IPS-18a (cell line): ENCODE results near the gene LOXHD1.

Source experiments
- H3K27ac ChIP-seq: one replicate; pipeline ENCODE4 v1.5.1; 2013; ENCODE audit warnings: low read length
- H3K27me3 ChIP-seq: one replicate; pipeline ENCODE4 v1.6.1; 2013; ENCODE audit warnings: mild to moderate bottlenecking, low read length; ENCODE audit not compliant: control insufficient read depth, insufficient read depth
- H3K36me3 ChIP-seq: one replicate; pipeline ENCODE4 v1.6.1; 2013; ENCODE audit warnings: low read depth, low read length; ENCODE audit not compliant: control insufficient read depth
- H3K4me1 ChIP-seq: one replicate; pipeline ENCODE4 v1.6.1; 2013; ENCODE audit warnings: low read depth, low read length; ENCODE audit not compliant: control insufficient read depth
- H3K4me3 ChIP-seq: one replicate; pipeline ENCODE4 v1.5.1; 2013; ENCODE audit warnings: low read length
- H3K9ac ChIP-seq: one replicate; pipeline ENCODE4 v1.6.1; 2013; ENCODE audit warnings: mild to moderate bottlenecking, low read length, moderate library complexity
- H3K9me3 ChIP-seq: one replicate; pipeline ENCODE4 v1.6.1; 2013; ENCODE audit warnings: low read depth, low read length; ENCODE audit not compliant: control insufficient read depth

Gene LOXHD1

GRCh38 chr18:46657115-46657955, at the start of gene LOXHD1:
LOXHD1 (minus strand) TSS chr18:46657220; CDS start chr18:46657033, 187 bp downstream.
- no peak within 1 kb of the TSS for H3K4me3 ChIP-seq
- H3K27ac ChIP-seq = no peak within 1 kb of the TSS
- no peak within 1 kb of the TSS for H3K9ac ChIP-seq
- no peaks in the 10 kb centered on the region for H3K36me3 ChIP-seq
- no peaks in the 10 kb centered on the region for H3K4me1 ChIP-seq
- H3K27me3 ChIP-seq = no peaks in the 10 kb centered on the region
- no peaks in the 10 kb centered on the region for H3K9me3 ChIP-seq

- Histone ChIP-seq H3K27ac (no peak overlapping the region), H3K36me3 (no peaks in the 10 kb centered on the region), H3K9ac (no peak overlapping the region), H3K27me3 (no peaks in the 10 kb centered on the region), H3K4me1 (no peaks in the 10 kb centered on the region), H3K4me3 (no peak overlapping the region), H3K9me3 (no peaks in the 10 kb centered on the region)
Observed at GRCh38 chr18:46705521-46705920, 48.5 kb upstream of the LOXHD1 start.

- Histone ChIP-seq H3K9ac (no peak overlapping the region), H3K4me1 (no peaks in the 10 kb centered on the region), H3K9me3 (no peaks in the 10 kb centered on the region), H3K27ac (no peak overlapping the region), H3K4me3 (no peak overlapping the region), H3K27me3 (no peaks in the 10 kb centered on the region), H3K36me3 (no peaks in the 10 kb centered on the region)
Observed at GRCh38 chr18:46704816-46705215, 47.8 kb upstream of the LOXHD1 start.

GRCh38 chr18:46704189-46704588, 47.2 kb upstream of the LOXHD1 start:
- Histone ChIP-seq H3K27me3 (no peaks in the 10 kb centered on the region), H3K4me1 (no peaks in the 10 kb centered on the region), H3K9me3 (no peaks in the 10 kb centered on the region), H3K27ac (no peak overlapping the region), H3K9ac (no peak overlapping the region), H3K4me3 (no peak overlapping the region), H3K36me3 (no peaks in the 10 kb centered on the region)

GRCh38 chr18:46702471-46702870, 45.5 kb upstream of the LOXHD1 start:
- Histone ChIP-seq H3K36me3 (no peaks in the 10 kb centered on the region), H3K4me3 (no peak overlapping the region), H3K9me3 (no peaks in the 10 kb centered on the region), H3K27me3 (no peaks in the 10 kb centered on the region), H3K4me1 (no peaks in the 10 kb centered on the region), H3K27ac (no peak overlapping the region), H3K9ac (no peak overlapping the region)

GRCh38 chr18:46700066-46700824, 43.2 kb upstream of the LOXHD1 start:
- H3K27me3 ChIP-seq = no peaks in the 10 kb centered on the region
- H3K4me3 ChIP-seq = no peak overlapping the region
- no peaks in the 10 kb centered on the region for H3K36me3 ChIP-seq
- no peak overlapping the region for H3K9ac ChIP-seq
- H3K9me3 ChIP-seq = no peaks in the 10 kb centered on the region
- no peak overlapping the region for H3K27ac ChIP-seq
- no peaks in the 10 kb centered on the region for H3K4me1 ChIP-seq

- no peaks in the 10 kb centered on the region for H3K9me3 ChIP-seq
- no peaks in the 10 kb centered on the region for H3K36me3 ChIP-seq
- H3K4me3 ChIP-seq = no peak overlapping the region
- H3K9ac ChIP-seq = no peak overlapping the region
- no peak overlapping the region for H3K27ac ChIP-seq
- no peaks in the 10 kb centered on the region for H3K27me3 ChIP-seq
- H3K4me1 ChIP-seq = peaks cover 5% of the 10 kb centered on the region
Observed at GRCh38 chr18:46696702-46697101, 39.7 kb upstream of the LOXHD1 start.

GRCh38 chr18:46696268-46696667, 39.2 kb upstream of the LOXHD1 start:
- H3K9ac ChIP-seq = no peak overlapping the region
- no peaks in the 10 kb centered on the region for H3K9me3 ChIP-seq
- no peaks in the 10 kb centered on the region for H3K36me3 ChIP-seq
- no peak overlapping the region for H3K27ac ChIP-seq
- no peaks in the 10 kb centered on the region for H3K27me3 ChIP-seq
- H3K4me1 ChIP-seq = peaks cover 5% of the 10 kb centered on the region
- H3K4me3 ChIP-seq = no peak overlapping the region

GRCh38 chr18:46693996-46694395, 37.0 kb upstream of the LOXHD1 start:
- Histone ChIP-seq H3K9ac (no peak overlapping the region), H3K36me3 (no peaks in the 10 kb centered on the region), H3K4me1 (peaks cover 5% of the 10 kb centered on the region), H3K27ac (no peak overlapping the region), H3K9me3 (no peaks in the 10 kb centered on the region), H3K4me3 (no peak overlapping the region), H3K27me3 (no peaks in the 10 kb centered on the region)

GRCh38 chr18:46688853-46689525, 32.0 kb upstream of the LOXHD1 start:
- H3K9me3 ChIP-seq = no peaks in the 10 kb centered on the region
- no peaks in the 10 kb centered on the region for H3K27me3 ChIP-seq
- no peak overlapping the region for H3K27ac ChIP-seq
- no peaks in the 10 kb centered on the region for H3K36me3 ChIP-seq
- peaks cover 5% of the 10 kb centered on the region for H3K4me1 ChIP-seq
- H3K9ac ChIP-seq = no peak overlapping the region
- H3K4me3 ChIP-seq = no peak overlapping the region

GRCh38 chr18:46686186-46686585, 29.2 kb upstream of the LOXHD1 start:
- Histone ChIP-seq H3K27ac (no peak overlapping the region), H3K4me3 (no peak overlapping the region), H3K4me1 (no peaks in the 10 kb centered on the region), H3K9ac (no peak overlapping the region), H3K9me3 (no peaks in the 10 kb centered on the region), H3K36me3 (no peaks in the 10 kb centered on the region), H3K27me3 (no peaks in the 10 kb centered on the region)
